Stimulated activated CD8-positive, alpha-beta memory T cell treated with anti-CD3 and anti-CD28 coated beads, Interleukin-7, amount 100 ng/mL, for 4 hours (primary cell): ENCODE data around the gene HACL1.
"Not testable (repeated sequence)": the region's sequence is repeated elsewhere in the genome, so short reads cannot be mapped to it uniquely, and the experiment has no call there.

Experiments
- DNase-seq, 2 donors: peaks; one replicate each; pipeline ENCODE4 v3.0.0-alpha.2; 2020; ENCODE audit warnings: low read depth in 2 of 2

Gene HACL1

GRCh38 chr3:15630646-15631350 is 29.4 kb upstream of the HACL1 start:
- peak in 1 of 2 donors; percentile 11 for DNase-seq

GRCh38 chr3:15629860-15630597 is 28.7 kb upstream of the HACL1 start:
- peak; percentile 25 to 50 for DNase-seq

GRCh38 chr3:15628967-15629366 is 27.6 kb upstream of the HACL1 start:
- DNase-seq: no peak

- no peak for DNase-seq
Observed at GRCh38 chr3:15623535-15624440, 22.4 kb upstream of the HACL1 start.

GRCh38 chr3:15619659-15620464 is 18.5 kb upstream of the HACL1 start:
- not testable (repeated sequence) for DNase-seq

GRCh38 chr3:15616053-15616452 is 14.7 kb upstream of the HACL1 start:
- DNase-seq: no peak

- DNase-seq: no peak
Observed at GRCh38 chr3:15614958-15615357, 13.6 kb upstream of the HACL1 start.

- no peak for DNase-seq
Observed at GRCh38 chr3:15612001-15612400, 10.6 kb upstream of the HACL1 start.

- DNase-seq: no peak
Observed at GRCh38 chr3:15611018-15611417, 9.6 kb upstream of the HACL1 start.

GRCh38 chr3:15610082-15610759 is 8.9 kb upstream of the HACL1 start:
- DNase-seq: no peak

- no peak for DNase-seq
Observed at GRCh38 chr3:15606434-15606891, 5.1 kb upstream of the HACL1 start.

GRCh38 chr3:15604584-15604983 is 3.2 kb upstream of the HACL1 start:
- not testable (repeated sequence) for DNase-seq

GRCh38 chr3:15602816-15603215 is 1.4 kb upstream of the HACL1 start:
- DNase-seq: not testable (repeated sequence)

- no peak for DNase-seq
Observed at GRCh38 chr3:15602146-15602536, 772 bp upstream of the HACL1 start.

- peak in 1 of 2 donors; percentile 7 for DNase-seq
Observed at GRCh38 chr3:15601046-15601398, 347 bp downstream of the HACL1 start.

GRCh38 chr3:15595955-15596354 is 5.4 kb downstream of the HACL1 start:
- no peak for DNase-seq

- DNase-seq: no peak
Observed at GRCh38 chr3:15592968-15593367, 8.4 kb downstream of the HACL1 start.

- DNase-seq: no peak
Observed at GRCh38 chr3:15591928-15592327, 9.4 kb downstream of the HACL1 start.

GRCh38 chr3:15591242-15591641 is 10.1 kb downstream of the HACL1 start:
- no peak for DNase-seq

GRCh38 chr3:15585111-15585845 is 16.1 kb downstream of the HACL1 start:
- no peak for DNase-seq
